Measurements from ENCODE around the gene PI4KA. TPM values are rescaled to one million over a fixed set of nuclear protein-coding genes. Genes with fewer than 3 reads are reported as not detected.

PI4KA gene
- total and polyA plus RNA-seq, 4 donors = 19.4 to 47.5 (median 36.3) TPM

DNA sequence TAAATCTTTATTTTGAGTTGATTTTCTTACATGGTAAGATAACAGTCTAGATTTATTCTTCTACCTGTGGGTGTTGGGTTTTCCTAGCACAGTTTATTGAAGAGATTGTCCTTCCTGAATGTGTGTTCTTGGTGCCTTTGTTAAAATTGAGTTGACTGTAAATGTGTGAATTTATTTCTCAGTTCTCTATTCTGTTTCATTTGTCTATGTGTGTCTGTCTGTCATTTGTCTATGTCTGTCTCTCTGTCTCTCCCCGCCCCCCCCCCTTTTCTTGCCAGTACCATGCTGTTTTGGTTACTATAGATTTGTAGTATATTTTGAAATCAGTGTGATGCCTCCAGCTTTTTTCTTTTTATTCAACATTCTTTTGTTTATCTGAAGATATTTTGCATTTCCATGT is 199.4 kb downstream of the PI4KA start (continued):
- TF ChIP-seq RAD21 (IDR thresholded peaks at IDR 0.05) = no peak

- H3K4me1 ChIP-seq (ENCODE audit: control insufficient read depth in 4 of 4, insufficient read depth in 4 of 4, low read length in 3 of 4) = no peaks in the 10 kb centered on the region
- H3K36me3 ChIP-seq (ENCODE audit: control insufficient read depth in 4 of 4, insufficient read depth in 3 of 4, low read depth in 1 of 4, low read length in 3 of 4) = no peaks in the 10 kb centered on the region
- no peak overlapping the region for H3K27ac ChIP-seq (ENCODE audit: low read depth in 1 of 2, low read length in 2 of 2)
- DNase-seq (ENCODE audit: low spot score) = no peak
- WGBS = 56% methylated on average over 11 of the region's 11 CpGs
- no peak overlapping the region for H3K4me3 ChIP-seq (ENCODE audit: low read depth in 1 of 3, low read length in 3 of 3)
- H3K9ac ChIP-seq (ENCODE audit: low read depth in 1 of 2, low read length in 2 of 2) = no peak overlapping the region
- H3K27me3 ChIP-seq (ENCODE audit: control insufficient read depth in 4 of 4, insufficient read depth in 4 of 4, low read length in 3 of 4) = peaks cover 0 to 4% (median 0%) of the 10 kb centered on the region in 4 donors
- TF ChIP-seq, protein P1, sequence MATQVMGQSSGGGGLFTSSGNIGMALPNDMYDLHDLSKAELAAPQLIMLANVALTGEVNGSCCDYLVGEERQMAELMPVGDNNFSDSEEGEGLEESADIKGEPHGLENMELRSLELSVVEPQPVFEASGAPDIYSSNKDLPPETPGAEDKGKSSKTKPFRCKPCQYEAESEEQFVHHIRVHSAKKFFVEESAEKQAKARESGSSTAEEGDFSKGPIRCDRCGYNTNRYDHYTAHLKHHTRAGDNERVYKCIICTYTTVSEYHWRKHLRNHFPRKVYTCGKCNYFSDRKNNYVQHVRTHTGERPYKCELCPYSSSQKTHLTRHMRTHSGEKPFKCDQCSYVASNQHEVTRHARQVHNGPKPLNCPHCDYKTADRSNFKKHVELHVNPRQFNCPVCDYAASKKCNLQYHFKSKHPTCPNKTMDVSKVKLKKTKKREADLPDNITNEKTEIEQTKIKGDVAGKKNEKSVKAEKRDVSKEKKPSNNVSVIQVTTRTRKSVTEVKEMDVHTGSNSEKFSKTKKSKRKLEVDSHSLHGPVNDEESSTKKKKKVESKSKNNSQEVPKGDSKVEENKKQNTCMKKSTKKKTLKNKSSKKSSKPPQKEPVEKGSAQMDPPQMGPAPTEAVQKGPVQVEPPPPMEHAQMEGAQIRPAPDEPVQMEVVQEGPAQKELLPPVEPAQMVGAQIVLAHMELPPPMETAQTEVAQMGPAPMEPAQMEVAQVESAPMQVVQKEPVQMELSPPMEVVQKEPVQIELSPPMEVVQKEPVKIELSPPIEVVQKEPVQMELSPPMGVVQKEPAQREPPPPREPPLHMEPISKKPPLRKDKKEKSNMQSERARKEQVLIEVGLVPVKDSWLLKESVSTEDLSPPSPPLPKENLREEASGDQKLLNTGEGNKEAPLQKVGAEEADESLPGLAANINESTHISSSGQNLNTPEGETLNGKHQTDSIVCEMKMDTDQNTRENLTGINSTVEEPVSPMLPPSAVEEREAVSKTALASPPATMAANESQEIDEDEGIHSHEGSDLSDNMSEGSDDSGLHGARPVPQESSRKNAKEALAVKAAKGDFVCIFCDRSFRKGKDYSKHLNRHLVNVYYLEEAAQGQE (IDR thresholded peaks at IDR 0.05) = no peak
- TF ChIP-seq RXRA (IDR thresholded peaks at IDR 0.05) (no peak), YY1 (IDR thresholded peaks at IDR 0.05) (no peak), FOXA2 (IDR thresholded peaks at IDR 0.05) (no peak)
- TF ChIP-seq, protein P2, sequence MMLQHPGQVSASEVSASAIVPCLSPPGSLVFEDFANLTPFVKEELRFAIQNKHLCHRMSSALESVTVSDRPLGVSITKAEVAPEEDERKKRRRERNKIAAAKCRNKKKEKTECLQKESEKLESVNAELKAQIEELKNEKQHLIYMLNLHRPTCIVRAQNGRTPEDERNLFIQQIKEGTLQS (IDR thresholded peaks at IDR 0.05) = no peak
- TF ChIP-seq, protein P3, sequence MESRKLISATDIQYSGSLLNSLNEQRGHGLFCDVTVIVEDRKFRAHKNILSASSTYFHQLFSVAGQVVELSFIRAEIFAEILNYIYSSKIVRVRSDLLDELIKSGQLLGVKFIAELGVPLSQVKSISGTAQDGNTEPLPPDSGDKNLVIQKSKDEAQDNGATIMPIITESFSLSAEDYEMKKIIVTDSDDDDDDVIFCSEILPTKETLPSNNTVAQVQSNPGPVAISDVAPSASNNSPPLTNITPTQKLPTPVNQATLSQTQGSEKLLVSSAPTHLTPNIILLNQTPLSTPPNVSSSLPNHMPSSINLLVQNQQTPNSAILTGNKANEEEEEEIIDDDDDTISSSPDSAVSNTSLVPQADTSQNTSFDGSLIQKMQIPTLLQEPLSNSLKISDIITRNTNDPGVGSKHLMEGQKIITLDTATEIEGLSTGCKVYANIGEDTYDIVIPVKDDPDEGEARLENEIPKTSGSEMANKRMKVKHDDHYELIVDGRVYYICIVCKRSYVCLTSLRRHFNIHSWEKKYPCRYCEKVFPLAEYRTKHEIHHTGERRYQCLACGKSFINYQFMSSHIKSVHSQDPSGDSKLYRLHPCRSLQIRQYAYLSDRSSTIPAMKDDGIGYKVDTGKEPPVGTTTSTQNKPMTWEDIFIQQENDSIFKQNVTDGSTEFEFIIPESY (IDR thresholded peaks at IDR 0.05) = no peak
- no peaks in the 10 kb centered on the region for H3K9me3 ChIP-seq (ENCODE audit: control insufficient read depth in 4 of 4, low read length in 3 of 4)
These were observed 200.0 kb downstream of the PI4KA start for GRCh38 chr22:20658433-20659222.

GRCh38 chr22:20657963-20658362 is 200.6 kb downstream of the PI4KA start:
- H3K9me3 ChIP-seq (ENCODE audit: control insufficient read depth in 4 of 4, low read length in 3 of 4) = no peaks in the 10 kb centered on the region
- H3K36me3 ChIP-seq (ENCODE audit: control insufficient read depth in 4 of 4, insufficient read depth in 3 of 4, low read depth in 1 of 4, low read length in 3 of 4) = no peaks in the 10 kb centered on the region
- no peak for TF ChIP-seq YY1 (IDR thresholded peaks at IDR 0.05)
- no peak for TF ChIP-seq FOXA2 (IDR thresholded peaks at IDR 0.05)
- TF ChIP-seq GABPA (IDR thresholded peaks at IDR 0.05 in 1 of 2, conservative IDR thresholded peaks at IDR 0.05 in 1 of 2) = no peak
- TF ChIP-seq RAD21 (IDR thresholded peaks at IDR 0.05) = no peak
- no peak for TF ChIP-seq HNF4A (conservative IDR thresholded peaks at IDR 0.05)
- H3K4me1 ChIP-seq (ENCODE audit: control insufficient read depth in 4 of 4, insufficient read depth in 4 of 4, low read length in 3 of 4) = no peaks in the 10 kb centered on the region
- WGBS = 84% methylated on average over 4 of the region's 5 CpGs
- H3K27ac ChIP-seq (ENCODE audit: low read depth in 1 of 2, low read length in 2 of 2) = no peak overlapping the region
- no peak overlapping the region for H3K4me3 ChIP-seq (ENCODE audit: low read depth in 1 of 3, low read length in 3 of 3)
- DNase-seq (ENCODE audit: low spot score) = no peak
- peaks cover 0 to 4% (median 0%) of the 10 kb centered on the region in 4 donors for H3K27me3 ChIP-seq (ENCODE audit: control insufficient read depth in 4 of 4, insufficient read depth in 4 of 4, low read length in 3 of 4)
- H3K9ac ChIP-seq (ENCODE audit: low read depth in 1 of 2, low read length in 2 of 2) = no peak overlapping the region

Other genes with a start within 250 kb of the PI4KA start
- 100 to 1,000 TPM; 117 to 176 TPM for gene SERPIND1, start 84.7 kb downstream of the PI4KA start, total RNA-seq
- gene SERPIND1, start 84.7 kb downstream of the PI4KA start, polyA plus RNA-seq = 100 to 1,000 TPM; 166 to 173 TPM
- 10 to 100 TPM; 10.5 to 13.2 TPM for gene SNAP29, start 196 bp upstream of the PI4KA start, total RNA-seq
- 10 to 100 TPM; 19.3 to 26.2 TPM for gene SNAP29, start 196 bp upstream of the PI4KA start, polyA plus RNA-seq
- 10 to 100 TPM; 30.0 to 45.5 TPM for gene CRKL, start 58.6 kb upstream of the PI4KA start, total RNA-seq
- gene CRKL, start 58.6 kb upstream of the PI4KA start, polyA plus RNA-seq = 10 to 100 TPM; 12.0 to 15.2 TPM
- gene AIFM3, start 108.4 kb upstream of the PI4KA start, total RNA-seq = under 1 TPM; 0.51 to 0.75 TPM
- 1 to 10 TPM in 1 of 2 donors, under 1 TPM in 1; 0.38 to 1.1 TPM for gene AIFM3, start 108.4 kb upstream of the PI4KA start, polyA plus RNA-seq
- gene LZTR1, start 123.5 kb upstream of the PI4KA start, total RNA-seq = 10 to 100 TPM; 11.1 to 32.5 TPM
- gene LZTR1, start 123.5 kb upstream of the PI4KA start, polyA plus RNA-seq = 10 to 100 TPM in 1 of 2 donors, 1 to 10 TPM in 1; 7.9 to 15.3 TPM
- gene THAP7, start 143.3 kb upstream of the PI4KA start, total RNA-seq = 10 to 100 TPM; 10.4 to 18.3 TPM
- 10 to 100 TPM; 20.6 to 21.9 TPM for gene THAP7, start 143.3 kb upstream of the PI4KA start, polyA plus RNA-seq
- under 1 TPM; 0.05 to 0.59 TPM for gene P2RX6, start 156.4 kb upstream of the PI4KA start, total RNA-seq
- gene P2RX6, start 156.4 kb upstream of the PI4KA start, polyA plus RNA-seq = under 1 TPM; 0.18 to 0.48 TPM
- gene SLC7A4, start 173.8 kb upstream of the PI4KA start, total RNA-seq = under 1 TPM; 0.23 to 0.42 TPM
- under 1 TPM; 0.11 to 0.67 TPM for gene SLC7A4, start 173.8 kb upstream of the PI4KA start, polyA plus RNA-seq
- gene LRRC74B, start 187.1 kb upstream of the PI4KA start, total RNA-seq = not detected
- not detected for gene LRRC74B, start 187.1 kb upstream of the PI4KA start, polyA plus RNA-seq

Data from liver (tissue), 9 donors.